ENCODE measurements around the gene MAP2K1. TPM values are rescaled to one million over a fixed set of nuclear protein-coding genes. Genes with fewer than 3 reads are reported as not detected.

Gene MAP2K1
- total RNA-seq, 4 donors from 2014 or later = 14.7 to 83.0 (median 40.0) TPM

- Histone ChIP-seq H3K4me3 (no peak overlapping the region), H3K4me1 (no peaks in the 10 kb centered on the region), H3K27me3 (no peaks in the 10 kb centered on the region), H3K36me3 (no peaks in the 10 kb centered on the region), H3K27ac (no peak overlapping the region), H3K9me3 (no peaks in the 10 kb centered on the region)
- WGBS, 2 donors (ENCODE audit: low coverage in 1 of 2) = 59 to 100% methylated on average over 1 to 8 of the region's 8 CpGs
- TF ChIP-seq POLR2AphosphoS5 (IDR thresholded peaks at IDR 0.05) (no peak), POLR2A (IDR thresholded peaks at IDR 0.05) (no peak), EP300 (IDR thresholded peaks at IDR 0.05; ENCODE audit: low read depth) (no peak), CTCF (IDR thresholded peaks at IDR 0.05) (no peak)
- intact Hi-C loops (cut with DNase I; ENCODE audit: low total_unique reads) (no loop called here), in situ Hi-C loops (cut with MboI; ENCODE audit: low pct_ligation_motif_present in 1 of 4, low pct_unique_long_range_greater_than_20kb in 1 of 4, low sequenced_read_pairs in 3 of 4) (no loop called here)
- peak; percentile 11 for DNase-seq
These were observed 85.7 kb downstream of the MAP2K1 start for GRCh38 chr15:66472176-66472999.

GRCh38 chr15:66474135-66474534, 87.4 kb downstream of the MAP2K1 start:
- Histone ChIP-seq H3K27me3 (no peaks in the 10 kb centered on the region), H3K9me3 (no peaks in the 10 kb centered on the region), H3K4me1 (no peaks in the 10 kb centered on the region), H3K36me3 (no peaks in the 10 kb centered on the region), H3K4me3 (no peak overlapping the region), H3K27ac (no peak overlapping the region)
- WGBS, 2 donors (ENCODE audit: low coverage in 1 of 2) = 90% methylated on average over 2 of the region's 2 CpGs; no CpG with 5 or more reads in 1 of the 2 donors
- intact Hi-C loops (cut with DNase I; ENCODE audit: low total_unique reads) (no loop called here), in situ Hi-C loops (cut with MboI; ENCODE audit: low pct_ligation_motif_present in 1 of 4, low pct_unique_long_range_greater_than_20kb in 1 of 4, low sequenced_read_pairs in 3 of 4) (no loop called here)
- no peak for TF ChIP-seq POLR2AphosphoS5 (IDR thresholded peaks at IDR 0.05)
- TF ChIP-seq POLR2A (IDR thresholded peaks at IDR 0.05) = no peak
- TF ChIP-seq EP300 (IDR thresholded peaks at IDR 0.05; ENCODE audit: low read depth) = no peak
- TF ChIP-seq CTCF (IDR thresholded peaks at IDR 0.05) = no peak
- no peak for DNase-seq

GRCh38 chr15:66474963-66475362, 88.3 kb downstream of the MAP2K1 start:
- Histone ChIP-seq H3K27ac (no peak overlapping the region), H3K4me1 (no peaks in the 10 kb centered on the region), H3K9me3 (no peaks in the 10 kb centered on the region), H3K27me3 (no peaks in the 10 kb centered on the region), H3K36me3 (no peaks in the 10 kb centered on the region), H3K4me3 (no peak overlapping the region)
- in situ Hi-C loops (cut with MboI; ENCODE audit: low pct_ligation_motif_present in 1 of 4, low pct_unique_long_range_greater_than_20kb in 1 of 4, low sequenced_read_pairs in 3 of 4) = loop anchor here in 1 of 4 donors (25.0 kb wide), 1 partner anchor 88 kb away; the partner anchor contains the start of gene MAP2K1
- TF ChIP-seq POLR2A (IDR thresholded peaks at IDR 0.05) (no peak), POLR2AphosphoS5 (IDR thresholded peaks at IDR 0.05) (no peak), EP300 (IDR thresholded peaks at IDR 0.05; ENCODE audit: low read depth) (no peak), CTCF (IDR thresholded peaks at IDR 0.05) (no peak)
- intact Hi-C loops (cut with DNase I; ENCODE audit: low total_unique reads) = no loop called here
- WGBS, 2 donors (ENCODE audit: low coverage in 1 of 2) = 87 to 98% methylated on average over 3 of the region's 3 CpGs
- no peak for DNase-seq

- peaks cover 0 to 4% (median 0%) of the 10 kb centered on the region in 4 donors for H3K36me3 ChIP-seq
- intact Hi-C loops (cut with DNase I; ENCODE audit: low total_unique reads) (no loop called here), in situ Hi-C loops (cut with MboI; ENCODE audit: low pct_ligation_motif_present in 1 of 4, low pct_unique_long_range_greater_than_20kb in 1 of 4, low sequenced_read_pairs in 3 of 4) (loop anchor here in 1 of 4 donors (25.0 kb wide), 1 partner anchor 89 kb away; the partner anchor contains the start of gene MAP2K1)
- H3K4me1 ChIP-seq = no peaks in the 10 kb centered on the region
- H3K27me3 ChIP-seq = no peaks in the 10 kb centered on the region
- H3K9me3 ChIP-seq = no peaks in the 10 kb centered on the region
- DNase-seq = no peak
- WGBS, 2 donors (ENCODE audit: low coverage in 1 of 2) = 88 to 94% methylated on average over 2 to 4 of the region's 4 CpGs
- no peak overlapping the region for H3K4me3 ChIP-seq
- H3K27ac ChIP-seq = no peak overlapping the region
- TF ChIP-seq POLR2AphosphoS5 (IDR thresholded peaks at IDR 0.05) (no peak), CTCF (IDR thresholded peaks at IDR 0.05) (no peak), EP300 (IDR thresholded peaks at IDR 0.05; ENCODE audit: low read depth) (no peak), POLR2A (IDR thresholded peaks at IDR 0.05) (no peak)
These were observed 89.8 kb downstream of the MAP2K1 start for GRCh38 chr15:66476535-66476934.

Measured in transverse colon (tissue), 4 donors.